NCI-H187 treated with DMSO at 0.1 percent for 48 hours (cell line): ENCODE measurements around the gene ZMAT5.
A peak's percentile ranks its signal among the peaks of the same experiment; 100 is the strongest.

ENCODE experiments used
- DNase-seq: peaks from one replicate; lab custom pipeline; 2025; lab: John Stamatoyannopoulos, UW

Gene ZMAT5

GRCh38 chr22:29766632-29767170 is at the start of gene ZMAT5:
Gene ZMAT5 (minus strand): TSS chr22:29767007. CDS start chr22:29748544, 18,463 bp downstream.
- peak; percentile 71 for DNase-seq

GRCh38 chr22:29816539-29816938 is 49.7 kb upstream of the ZMAT5 start:
- no peak for DNase-seq

- no peak for DNase-seq
Measured at GRCh38 chr22:29816128-29816527, 49.3 kb upstream of the ZMAT5 start.

GRCh38 chr22:29815580-29815979 is 48.8 kb upstream of the ZMAT5 start:
- DNase-seq, result no peak

GRCh38 chr22:29814003-29814402 is 47.2 kb upstream of the ZMAT5 start:
- no peak for DNase-seq

- no peak for DNase-seq
Measured at GRCh38 chr22:29813563-29813962, 46.8 kb upstream of the ZMAT5 start.

GRCh38 chr22:29813126-29813525 is 46.3 kb upstream of the ZMAT5 start:
- DNase-seq, result no peak

- no peak for DNase-seq
Measured at GRCh38 chr22:29811377-29811776, 44.6 kb upstream of the ZMAT5 start.

- DNase-seq, result no peak
Measured at GRCh38 chr22:29810216-29810615, 43.4 kb upstream of the ZMAT5 start.

GRCh38 chr22:29806196-29806595 is 39.4 kb upstream of the ZMAT5 start:
- no peak for DNase-seq

GRCh38 chr22:29804985-29805384 is 38.2 kb upstream of the ZMAT5 start:
- DNase-seq, result no peak

- no peak for DNase-seq
Measured at GRCh38 chr22:29803190-29803589, 36.4 kb upstream of the ZMAT5 start.

GRCh38 chr22:29801796-29802195 is 35.0 kb upstream of the ZMAT5 start:
- no peak for DNase-seq

GRCh38 chr22:29801153-29801552 is 34.3 kb upstream of the ZMAT5 start:
- DNase-seq, result no peak

- DNase-seq, result no peak
Measured at GRCh38 chr22:29799217-29799680, 32.4 kb upstream of the ZMAT5 start.

GRCh38 chr22:29798801-29799200 is 32.0 kb upstream of the ZMAT5 start:
- DNase-seq, result no peak

- no peak for DNase-seq
Measured at GRCh38 chr22:29798318-29798717, 31.5 kb upstream of the ZMAT5 start.

- no peak for DNase-seq
Measured at GRCh38 chr22:29797351-29797750, 30.5 kb upstream of the ZMAT5 start.

- DNase-seq, result no peak
Measured at GRCh38 chr22:29795663-29796062, 28.9 kb upstream of the ZMAT5 start.

GRCh38 chr22:29793396-29793795 is 26.6 kb upstream of the ZMAT5 start:
- DNase-seq, result no peak

GRCh38 chr22:29790061-29790460 is 23.3 kb upstream of the ZMAT5 start:
- DNase-seq, result no peak

GRCh38 chr22:29788339-29789279 is 21.8 kb upstream of the ZMAT5 start:
- no peak for DNase-seq

- no peak for DNase-seq
Measured at GRCh38 chr22:29787371-29787980, 20.7 kb upstream of the ZMAT5 start.
